ENCODE results near the gene KLF15. TPM values are rescaled to one million over a fixed set of nuclear protein-coding genes. Genes with fewer than 3 reads are reported as not detected.
A peak's percentile ranks its signal among the peaks of the same experiment; 100 is the strongest.

The KLF15 gene
- total and polyA plus RNA-seq, 5 donors = 24.0 to 38.4 (median 33.4) TPM

GRCh38 chr3:126396536-126396935 lies 39.3 kb upstream of the KLF15 start:
- DNase-seq = no peak
- intact Hi-C loops (cut with DNase I) = loop anchor here in 2 of 4 donors (5.0 to 10.0 kb wide), 2 partner anchors 139 to 262 kb away; no protein-coding TSS in a partner anchor

GRCh38 chr3:126395846-126396513 lies 38.8 kb upstream of the KLF15 start:
- intact Hi-C loops (cut with DNase I) = loop anchor here in 2 of 4 donors (5.0 to 10.0 kb wide), 2 partner anchors 139 to 261 kb away; no protein-coding TSS in a partner anchor
- 90% methylated on average over 6 of the region's 6 CpGs for WGBS
- H3K4me1 ChIP-seq (ENCODE audit: control insufficient read depth, insufficient read depth, low read length) = no peaks in the 10 kb centered on the region
- no peaks in the 10 kb centered on the region for H3K9me3 ChIP-seq (ENCODE audit: control insufficient read depth, low read length)
- ATAC-seq (no peak), DNase-seq (no peak)
- H3K27me3 ChIP-seq (ENCODE audit: control insufficient read depth, insufficient read depth) = no peaks in the 10 kb centered on the region
- no peak overlapping the region for H3K27ac ChIP-seq (ENCODE audit: low read length)
- no peak overlapping the region for H3K4me3 ChIP-seq (ENCODE audit: low read length)

More at GRCh38 chr3:126396536-126396935, 39.3 kb upstream of the KLF15 start:
- 92% methylated on average over 5 of the region's 5 CpGs for WGBS
- Histone ChIP-seq H3K27ac (ENCODE audit: low read length) (no peak overlapping the region), H3K4me3 (ENCODE audit: low read length) (no peak overlapping the region), H3K27me3 (ENCODE audit: control insufficient read depth, insufficient read depth) (no peaks in the 10 kb centered on the region), H3K4me1 (ENCODE audit: control insufficient read depth, insufficient read depth, low read length) (no peaks in the 10 kb centered on the region), H3K9me3 (ENCODE audit: control insufficient read depth, low read length) (no peaks in the 10 kb centered on the region)
- no peak for ATAC-seq

GRCh38 chr3:126394977-126395321 lies 37.7 kb upstream of the KLF15 start:
- H3K27ac ChIP-seq (ENCODE audit: low read length) = no peak overlapping the region
- ATAC-seq = peak in 1 of 2 donors; percentile 5
- H3K4me1 ChIP-seq (ENCODE audit: control insufficient read depth, insufficient read depth, low read length) = no peaks in the 10 kb centered on the region
- H3K9me3 ChIP-seq (ENCODE audit: control insufficient read depth, low read length) = no peaks in the 10 kb centered on the region
- intact Hi-C loops (cut with DNase I) = loop anchor here (5.0 to 10.0 kb wide), 3 partner anchors 138 to 260 kb away; no protein-coding TSS in a partner anchor
- no peak for DNase-seq
- H3K4me3 ChIP-seq (ENCODE audit: low read length) = peak overlapping the region; percentile 9
- H3K27me3 ChIP-seq (ENCODE audit: control insufficient read depth, insufficient read depth) = no peaks in the 10 kb centered on the region
- 15% methylated on average over 30 of the region's 30 CpGs for WGBS

- no peaks in the 10 kb centered on the region for H3K27me3 ChIP-seq (ENCODE audit: control insufficient read depth, insufficient read depth)
- peak; percentile 78 to 82 for ATAC-seq
- H3K4me3 ChIP-seq (ENCODE audit: low read length) = peak within 1 kb of the TSS; percentile 9
- no peaks in the 10 kb centered on the region for H3K9me3 ChIP-seq (ENCODE audit: control insufficient read depth, low read length)
- peak; percentile 68 to 89 (median 81) for DNase-seq
- no peaks in the 10 kb centered on the region for H3K4me1 ChIP-seq (ENCODE audit: control insufficient read depth, insufficient read depth, low read length)
- no peak within 1 kb of the TSS for H3K27ac ChIP-seq (ENCODE audit: low read length)
- intact Hi-C loops (cut with DNase I) = loop anchor here in 3 of 4 donors (5.0 to 10.0 kb wide), 3 partner anchors 137 to 260 kb away; no protein-coding TSS in a partner anchor
- WGBS = 31% methylated on average over 43 of the region's 43 CpGs
These were observed 37.2 kb upstream of the KLF15 start, which contains the start of gene CFAP100 for GRCh38 chr3:126394179-126394976. TSS of gene CFAP100 (plus strand) at chr3:126394909. CDS start at chr3:126396001, 1,092 bp downstream.

GRCh38 chr3:126393563-126393962 lies 36.4 kb upstream of the KLF15 start:
- DNase-seq (no peak), ATAC-seq (no peak)
- Histone ChIP-seq H3K27ac (ENCODE audit: low read length) (no peak overlapping the region), H3K4me1 (ENCODE audit: control insufficient read depth, insufficient read depth, low read length) (no peaks in the 10 kb centered on the region), H3K4me3 (ENCODE audit: low read length) (no peak overlapping the region), H3K9me3 (ENCODE audit: control insufficient read depth, low read length) (no peaks in the 10 kb centered on the region), H3K27me3 (ENCODE audit: control insufficient read depth, insufficient read depth) (no peaks in the 10 kb centered on the region)
- WGBS = 87% methylated on average over 4 of the region's 4 CpGs
- intact Hi-C loops (cut with DNase I) = loop anchor here in 3 of 4 donors (5.0 to 10.0 kb wide), 3 partner anchors 136 to 259 kb away; no protein-coding TSS in a partner anchor

- no peaks in the 10 kb centered on the region for H3K27me3 ChIP-seq (ENCODE audit: control insufficient read depth, insufficient read depth)
- WGBS = 82% methylated on average over 12 of the region's 12 CpGs
- intact Hi-C loops (cut with DNase I) = loop anchor here in 3 of 4 donors (5.0 to 10.0 kb wide), 3 partner anchors 135 to 257 kb away; no protein-coding TSS in a partner anchor
- H3K4me1 ChIP-seq (ENCODE audit: control insufficient read depth, insufficient read depth, low read length) = no peaks in the 10 kb centered on the region
- DNase-seq = no peak
- H3K27ac ChIP-seq (ENCODE audit: low read length) = no peak overlapping the region
- H3K4me3 ChIP-seq (ENCODE audit: low read length) = no peak overlapping the region
- ATAC-seq = no peak
- H3K9me3 ChIP-seq (ENCODE audit: control insufficient read depth, low read length) = no peaks in the 10 kb centered on the region
These were observed 35.0 kb upstream of the KLF15 start for GRCh38 chr3:126392246-126392645.

- H3K27me3 ChIP-seq (ENCODE audit: control insufficient read depth, insufficient read depth) = no peaks in the 10 kb centered on the region
- H3K4me1 ChIP-seq (ENCODE audit: control insufficient read depth, insufficient read depth, low read length) = no peaks in the 10 kb centered on the region
- 46% methylated on average over 1 of the region's 1 CpG for WGBS
- no peak overlapping the region for H3K4me3 ChIP-seq (ENCODE audit: low read length)
- intact Hi-C loops (cut with DNase I) = loop anchor here in 3 of 4 donors (5.0 to 10.0 kb wide), 3 partner anchors 134 to 257 kb away; no protein-coding TSS in a partner anchor
- no peak for ATAC-seq
- DNase-seq = no peak
- no peaks in the 10 kb centered on the region for H3K9me3 ChIP-seq (ENCODE audit: control insufficient read depth, low read length)
- no peak overlapping the region for H3K27ac ChIP-seq (ENCODE audit: low read length)
These were observed 34.4 kb upstream of the KLF15 start for GRCh38 chr3:126391631-126392030.

- H3K9me3 ChIP-seq (ENCODE audit: control insufficient read depth, low read length) = no peaks in the 10 kb centered on the region
- ATAC-seq (no peak), DNase-seq (no peak)
- no peaks in the 10 kb centered on the region for H3K4me1 ChIP-seq (ENCODE audit: control insufficient read depth, insufficient read depth, low read length)
- H3K27me3 ChIP-seq (ENCODE audit: control insufficient read depth, insufficient read depth) = no peaks in the 10 kb centered on the region
- no peak overlapping the region for H3K27ac ChIP-seq (ENCODE audit: low read length)
- WGBS = 83% methylated on average over 4 of the region's 4 CpGs
- intact Hi-C loops (cut with DNase I) = loop anchor here in 3 of 4 donors (5.0 to 10.0 kb wide), 3 partner anchors 133 to 256 kb away; no protein-coding TSS in a partner anchor
- no peak overlapping the region for H3K4me3 ChIP-seq (ENCODE audit: low read length)
These were observed 33.5 kb upstream of the KLF15 start for GRCh38 chr3:126390751-126391150.

GRCh38 chr3:126390201-126390600 lies 33.0 kb upstream of the KLF15 start:
- no peak for DNase-seq

GRCh38 chr3:126389794-126390146 lies 32.6 kb upstream of the KLF15 start:
- Histone ChIP-seq H3K9me3 (ENCODE audit: control insufficient read depth, low read length) (no peaks in the 10 kb centered on the region), H3K27ac (ENCODE audit: low read length) (no peak overlapping the region), H3K4me1 (ENCODE audit: control insufficient read depth, insufficient read depth, low read length) (no peaks in the 10 kb centered on the region), H3K4me3 (ENCODE audit: low read length) (no peak overlapping the region), H3K27me3 (ENCODE audit: control insufficient read depth, insufficient read depth) (no peaks in the 10 kb centered on the region)
- WGBS = 62% methylated on average over 17 of the region's 17 CpGs
- ATAC-seq = no peak
- DNase-seq = peak in 1 of 3 donors; percentile 46
- intact Hi-C loops (cut with DNase I) = loop anchor here (2.0 to 10.0 kb wide), 6 partner anchors 127 to 257 kb away; no protein-coding TSS in a partner anchor

More at GRCh38 chr3:126390201-126390600, 33.0 kb upstream of the KLF15 start:
- no peak overlapping the region for H3K4me3 ChIP-seq (ENCODE audit: low read length)
- no peak for ATAC-seq
- 90% methylated on average over 15 of the region's 15 CpGs for WGBS
- intact Hi-C loops (cut with DNase I) = loop anchor here in 3 of 4 donors (5.0 to 10.0 kb wide), 3 partner anchors 133 to 255 kb away; no protein-coding TSS in a partner anchor
- H3K27ac ChIP-seq (ENCODE audit: low read length) = no peak overlapping the region
- no peaks in the 10 kb centered on the region for H3K4me1 ChIP-seq (ENCODE audit: control insufficient read depth, insufficient read depth, low read length)
- H3K9me3 ChIP-seq (ENCODE audit: control insufficient read depth, low read length) = no peaks in the 10 kb centered on the region
- H3K27me3 ChIP-seq (ENCODE audit: control insufficient read depth, insufficient read depth) = no peaks in the 10 kb centered on the region
